GM19463 (cell line): ENCODE data around the gene ESF1.
"Not testable (repeated sequence)": the region's sequence is repeated elsewhere in the genome, so short reads cannot be mapped to it uniquely, and the experiment has no call there.

Experiments
- ATAC-seq: cut with Tn5 transposase; IDR thresholded peaks from one replicate; pipeline ENCODE4 v1.9.1; 2021; ENCODE audit warnings: mild to moderate bottlenecking, moderate library complexity; ENCODE audit not compliant: unreplicated experiment

ESF1 gene

GRCh38 chr20:13745784-13746183, 38.9 kb downstream of the ESF1 start:
- no peak for ATAC-seq

GRCh38 chr20:13744352-13744751, 40.4 kb downstream of the ESF1 start:
- no peak for ATAC-seq

- ATAC-seq = no peak
Measured at GRCh38 chr20:13741879-13742278, 42.8 kb downstream of the ESF1 start.

- no peak for ATAC-seq
Measured at GRCh38 chr20:13739731-13740649, 44.7 kb downstream of the ESF1 start.

GRCh38 chr20:13738187-13738586, 46.5 kb downstream of the ESF1 start:
- not testable (repeated sequence) for ATAC-seq

DNA sequence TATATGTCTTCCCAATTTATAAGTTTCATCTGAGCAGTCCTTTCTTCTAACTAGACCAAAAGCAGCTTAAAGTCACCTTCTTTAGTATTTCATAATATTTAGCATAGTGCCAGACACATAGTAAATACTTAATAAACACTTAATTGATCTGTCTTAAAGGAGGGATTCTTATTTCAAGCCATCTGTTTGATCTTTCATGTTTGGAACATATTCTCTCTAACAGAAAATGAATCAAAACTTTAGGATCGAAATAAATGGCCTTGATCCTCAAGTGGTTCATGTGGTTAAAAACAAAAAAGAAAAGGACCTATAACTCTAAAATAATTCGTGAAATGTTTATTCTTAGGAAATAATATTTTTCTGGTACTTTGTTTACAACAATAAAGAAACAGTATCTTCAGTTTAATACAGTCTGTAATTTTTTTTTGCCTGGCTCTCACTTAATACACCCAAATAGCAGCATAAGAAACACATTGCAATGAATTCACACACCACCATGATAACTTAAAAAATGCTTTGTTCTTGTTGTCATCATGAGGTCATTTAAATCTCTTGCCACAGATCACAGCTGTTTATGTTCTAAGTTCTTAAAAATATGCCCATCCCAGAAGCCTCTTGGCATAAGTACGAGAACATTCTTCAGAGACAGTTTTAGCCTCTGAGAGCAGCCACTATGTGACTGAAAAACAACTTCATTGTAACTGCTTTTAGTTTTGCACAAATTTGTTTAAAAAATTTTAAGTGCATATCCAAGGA, 48.1 kb downstream of the ESF1 start:
- ATAC-seq = no peak

GRCh38 chr20:13735826-13736225, 48.9 kb downstream of the ESF1 start:
- no peak for ATAC-seq

GRCh38 chr20:13723011-13723410, 61.7 kb downstream of the ESF1 start:
- ATAC-seq = no peak

GRCh38 chr20:13718171-13718570, 66.5 kb downstream of the ESF1 start:
- peak; percentile 13 for ATAC-seq

DNA sequence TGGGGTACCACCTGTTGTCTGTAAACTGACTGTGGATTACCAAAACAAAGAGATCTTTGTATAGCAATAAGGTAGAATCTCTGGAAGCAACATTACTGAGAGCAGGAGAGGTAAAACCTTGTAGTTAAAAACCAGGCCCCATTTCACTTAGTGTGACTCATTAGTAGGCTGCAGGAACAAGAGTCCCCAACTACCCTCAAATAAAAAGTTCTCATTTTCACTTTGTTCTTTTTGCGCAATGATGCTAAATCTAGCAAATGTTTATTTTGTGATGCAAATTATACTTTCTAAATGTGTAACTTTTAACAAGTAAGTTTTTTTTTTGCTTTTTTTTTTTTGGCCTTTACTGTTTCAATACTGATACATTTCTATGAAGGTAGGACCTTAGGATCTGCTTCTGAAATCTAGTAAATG, 67.1 kb downstream of the ESF1 start:
- peak; percentile 96 for ATAC-seq

DNA sequence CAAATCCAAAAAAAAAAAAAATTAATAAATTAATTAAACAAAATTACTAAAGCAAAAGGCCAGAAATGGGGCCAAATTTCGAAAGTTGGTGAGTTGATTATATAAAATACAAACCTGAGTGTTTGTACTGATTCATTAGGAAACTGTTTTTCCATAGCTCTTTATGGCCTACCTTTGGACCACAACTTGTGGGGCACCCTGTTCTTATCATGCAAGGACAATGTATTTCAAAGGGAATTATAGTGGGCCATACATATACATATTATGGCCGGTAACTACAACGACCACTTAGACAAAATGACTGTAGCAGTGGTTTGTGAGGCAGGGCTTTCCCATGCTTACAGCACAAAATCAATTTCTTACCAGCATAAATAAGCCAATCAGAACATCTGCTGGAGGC, 69.5 kb downstream of the ESF1 start:
- no peak for ATAC-seq

GRCh38 chr20:13708234-13708633, 76.5 kb downstream of the ESF1 start:
- no peak for ATAC-seq

DNA sequence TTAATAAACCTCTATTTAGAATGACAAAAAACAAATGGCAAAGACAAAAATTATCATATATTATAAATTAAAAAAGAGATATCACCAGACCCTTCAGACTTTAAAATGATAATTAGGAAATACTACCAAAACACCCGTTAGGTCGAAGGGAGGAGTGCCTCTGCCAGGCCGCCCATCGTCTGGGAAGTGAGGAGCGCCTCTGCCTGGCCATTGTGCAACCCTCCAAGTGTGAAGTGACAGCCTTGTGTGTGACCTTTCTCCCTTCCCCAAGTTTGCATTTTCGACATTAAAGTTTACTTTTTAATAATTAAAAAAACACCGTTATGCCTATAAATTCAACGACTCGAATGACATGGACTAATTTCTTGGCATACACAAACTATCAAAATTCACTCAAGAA, 81.5 kb downstream of the ESF1 start:
- no peak for ATAC-seq

GRCh38 chr20:13701486-13701885, 83.2 kb downstream of the ESF1 start:
- ATAC-seq = no peak

DNA sequence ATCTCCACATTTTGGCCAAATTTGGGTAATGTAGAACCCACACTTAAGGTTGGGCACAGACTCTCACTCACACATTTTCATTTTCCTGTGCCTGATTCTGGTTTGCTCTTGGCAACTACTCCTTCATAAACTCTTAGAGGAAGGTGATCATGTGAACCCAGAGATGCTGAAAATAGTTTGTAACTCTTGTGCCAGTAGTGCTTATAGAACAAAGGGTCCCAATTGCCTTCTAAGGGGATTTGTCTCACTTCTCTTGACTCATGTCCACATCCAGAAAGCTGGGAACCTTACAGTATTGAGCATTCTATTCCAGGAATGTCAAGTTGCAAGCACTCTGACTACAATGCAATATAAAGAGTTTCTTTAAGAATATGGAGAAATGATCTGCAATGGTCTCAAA, 84.0 kb downstream of the ESF1 start:
- no peak for ATAC-seq

GRCh38 chr20:13694420-13695150, 90.1 kb downstream of the ESF1 start:
- no peak for ATAC-seq

DNA sequence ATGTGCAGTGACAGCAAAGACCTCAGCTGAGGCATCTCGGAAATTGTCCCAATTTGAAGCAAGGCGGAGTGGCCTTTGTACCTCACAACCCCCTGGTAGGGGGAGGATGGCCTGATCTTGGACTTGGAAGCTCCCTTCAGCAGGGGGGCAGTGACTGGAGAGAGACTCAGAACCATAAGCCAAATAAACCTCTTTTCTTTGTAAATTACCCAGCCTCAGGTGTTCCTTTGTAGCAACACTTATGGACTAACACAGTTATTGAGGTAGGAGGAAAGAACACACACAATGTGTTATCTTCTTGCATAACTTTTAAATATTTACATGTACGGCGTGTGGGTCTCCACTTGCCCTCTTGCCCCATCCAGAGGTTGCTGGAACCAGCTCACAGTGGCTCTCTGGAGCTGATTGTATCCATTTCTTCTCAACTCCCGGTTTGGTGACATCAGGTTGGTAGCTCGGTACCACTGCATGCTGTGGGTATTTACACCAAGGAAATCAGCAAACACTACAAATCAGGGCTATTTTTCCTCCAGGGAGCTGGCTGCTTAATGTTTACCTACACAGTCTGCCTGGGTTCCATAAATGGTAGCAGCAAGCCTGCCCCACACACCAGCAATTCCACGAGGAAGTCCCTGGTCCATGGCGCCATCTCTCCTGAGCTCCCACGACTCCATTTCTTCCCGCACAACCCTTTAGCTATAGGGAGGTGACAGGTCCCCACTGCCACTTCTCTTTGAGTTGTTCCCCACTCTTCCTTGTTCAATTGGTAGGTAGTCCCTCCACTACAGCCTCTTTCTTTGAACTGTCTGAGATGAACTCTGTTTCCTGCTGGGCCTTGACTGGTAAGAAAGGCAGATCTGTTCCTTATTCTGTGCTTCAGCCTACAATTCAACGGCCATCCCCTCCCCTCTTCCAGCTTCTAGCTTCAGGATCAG, 91.7 kb downstream of the ESF1 start:
- no peak for ATAC-seq

GRCh38 chr20:13690943-13691342, 93.8 kb downstream of the ESF1 start:
- no peak for ATAC-seq

- no peak for ATAC-seq
Measured at GRCh38 chr20:13687815-13688214, 96.9 kb downstream of the ESF1 start.

- no peak for ATAC-seq
Measured at GRCh38 chr20:13685623-13686022, 99.1 kb downstream of the ESF1 start.
